IMR-90 (cell line): ENCODE measurements around the gene G6PC2. TPM values are rescaled to one million over a fixed set of nuclear protein-coding genes. Genes with fewer than 3 reads are reported as not detected.

Experiments used
- ATAC-seq: fragments of 200-7000 bp; cut with Tn5 transposase; 2 replicates; pipeline ENCODE4 v1.9.1; 2020; ENCODE audit warnings: low read depth, mild to moderate bottlenecking, moderate library complexity
- BruUV-seq: library from RNA; stranded (reverse); fragments of 400-500 nt; replicated peaks from 2 replicates; lab custom pipeline; 2021; lab: Mats Ljungman, UMichigan
- CTCF ChIA-PET: fragments of 300-600 bp; formaldehyde crosslinking; extraction: SDS; loops from one replicate; lab custom pipeline; 2021; ENCODE audit warnings: antibody characterized with exemption; lab: Yijun Ruan, JAX
- POLR2A ChIA-PET: fragments of 300-600 bp; sonication (Branson Sonifier 250); formaldehyde crosslinking; loops from one replicate; lab custom pipeline; 2022; ENCODE audit warnings: antibody characterized with exemption; ENCODE audit not compliant: unreplicated experiment; lab: Charles Lee
- DNase-seq: peaks from one replicate; pipeline ENCODE4 v3.0.0; 2013
- H2AFZ ChIP-seq: replicated peaks from 2 replicates; pipeline ENCODE3; 2013; ENCODE audit warnings: low read length, mild to moderate bottlenecking; ENCODE audit not compliant: poor library complexity
- H2AK5ac ChIP-seq: 2 replicates; pipeline ENCODE4 v1.6.1; 2013; ENCODE audit warnings: low read depth, low read length, inconsistent platforms
- H2AK9ac ChIP-seq: replicated peaks from 2 replicates; pipeline ENCODE3; 2013; ENCODE audit warnings: mild to moderate bottlenecking, low read depth, low read length, moderate library complexity; ENCODE audit not compliant: poor library complexity
- H2BK120ac ChIP-seq: 2 replicates; pipeline ENCODE4 v1.6.1; 2013; ENCODE audit warnings: low read depth, low read length, inconsistent platforms
- H2BK15ac ChIP-seq: 3 replicates; pipeline ENCODE4 v1.6.1; 2013; ENCODE audit warnings: low read depth, low read length, inconsistent platforms
- H2BK20ac ChIP-seq: 2 replicates; pipeline ENCODE4 v1.6.1; 2013; ENCODE audit warnings: low read depth, mild to moderate bottlenecking, inconsistent platforms, low read length, moderate library complexity
- H2BK5ac ChIP-seq: 2 replicates; pipeline ENCODE4 v1.6.1; 2013; ENCODE audit warnings: mild to moderate bottlenecking, low read depth, low read length, inconsistent platforms; ENCODE audit not compliant: poor library complexity, severe bottlenecking
- H3K14ac ChIP-seq: replicated peaks from 2 replicates; pipeline ENCODE4 v1.6.1; 2013; ENCODE audit warnings: low read depth, low read length, inconsistent platforms
- H3K18ac ChIP-seq: 2 replicates; pipeline ENCODE4 v1.6.1; 2013; ENCODE audit warnings: low read depth, low read length, control low read depth
- H3K23ac ChIP-seq: 2 replicates; pipeline ENCODE4 v1.6.1; 2013; ENCODE audit warnings: low read depth, low read length, inconsistent platforms
- H3K27ac ChIP-seq: 2 replicates; pipeline ENCODE4 v1.5.1; 2013; ENCODE audit warnings: mild to moderate bottlenecking, control low read depth, low read length; ENCODE audit not compliant: insufficient read depth
- H3K27me3 ChIP-seq: 2 replicates; pipeline ENCODE4 v1.6.1; 2013; ENCODE audit warnings: low read length; ENCODE audit not compliant: control insufficient read depth, insufficient read depth
- H3K36me3 ChIP-seq: 2 replicates; pipeline ENCODE4 v1.6.1; 2013; ENCODE audit warnings: low read length, mixed read lengths; ENCODE audit not compliant: control insufficient read depth, insufficient read depth
- H3K4ac ChIP-seq: 2 replicates; pipeline ENCODE4 v1.6.1; 2013; ENCODE audit warnings: low read depth, low read length, inconsistent platforms
- H3K4me1 ChIP-seq: 2 replicates; pipeline ENCODE4 v1.6.1; 2013; ENCODE audit warnings: low read length, mixed read lengths; ENCODE audit not compliant: control insufficient read depth, insufficient read depth
- H3K4me2 ChIP-seq: 2 replicates; pipeline ENCODE4 v1.6.1; 2013; ENCODE audit warnings: low read depth, mild to moderate bottlenecking, control low read depth, low read length, moderate library complexity
- H3K4me3 ChIP-seq: 2 replicates; pipeline ENCODE4 v1.5.1; 2013; ENCODE audit warnings: low read depth, mild to moderate bottlenecking, control low read depth, low read length, moderate library complexity; ENCODE audit not compliant: insufficient read depth
- H3K56ac ChIP-seq: 2 replicates; pipeline ENCODE4 v1.6.1; 2013; ENCODE audit warnings: low read length, inconsistent platforms; ENCODE audit not compliant: insufficient read depth; ENCODE audit errors: extremely low read depth
- H3K79me1 ChIP-seq, 2 experiments: 2 replicates each; pipeline ENCODE4 v1.6.1; 2013; ENCODE audit warnings: low read length in 2 of 2, inconsistent platforms in 1 of 2, low read depth in 1 of 2
- H3K9ac ChIP-seq: 2 replicates; pipeline ENCODE4 v1.6.1; 2013; ENCODE audit warnings: low read depth, low read length, control low read depth
- H3K9me1 ChIP-seq: 2 replicates; pipeline ENCODE4 v1.6.1; 2013; ENCODE audit warnings: low read length, inconsistent platforms; ENCODE audit not compliant: insufficient read depth
- H3K9me3 ChIP-seq: 2 replicates; pipeline ENCODE4 v1.6.1; 2013; ENCODE audit warnings: low read length; ENCODE audit not compliant: control insufficient read depth, insufficient read depth
- H4K20me1 ChIP-seq: 2 replicates; pipeline ENCODE4 v1.6.1; 2013; ENCODE audit warnings: low read length, inconsistent platforms; ENCODE audit not compliant: insufficient read depth
- H4K5ac ChIP-seq: 2 replicates; pipeline ENCODE4 v1.6.1; 2013; ENCODE audit warnings: mild to moderate bottlenecking, low read depth, low read length, control low read depth
- H4K8ac ChIP-seq, 2 experiments: 2 replicates each; pipeline ENCODE4 v1.6.1; 2013; ENCODE audit warnings: low read depth in 2 of 2, low read length in 2 of 2, control low read depth in 1 of 2, inconsistent platforms in 1 of 2
- H4K91ac ChIP-seq: 2 replicates; pipeline ENCODE4 v1.6.1; 2013; ENCODE audit warnings: low read depth, low read length, inconsistent platforms; ENCODE audit not compliant: insufficient read depth
- BHLHE40 ChIP-seq: fragments of 150-350 bp; IDR thresholded peaks from 2 replicates; pipeline ENCODE4 v1.6.1; 2016; ENCODE audit warnings: mild to moderate bottlenecking, low read depth, low read length
- FOS ChIP-seq: fragments of 150-350 bp; IDR thresholded peaks from 2 replicates; pipeline ENCODE4 v1.6.1; 2016; ENCODE audit warnings: low read depth, low read length
- MAFK ChIP-seq: IDR thresholded peaks from 2 replicates; pipeline ENCODE4 v1.6.1; 2012; ENCODE audit warnings: low read depth, low read length, improper control_type of control experiment
- MAZ ChIP-seq: IDR thresholded peaks from 2 replicates; pipeline ENCODE4 v1.6.1; 2012; ENCODE audit warnings: low read depth, mild to moderate bottlenecking, low read length, improper control_type of control experiment, moderate library complexity, borderline replicate concordance
- MXI1 ChIP-seq: IDR thresholded peaks from 2 replicates; pipeline ENCODE4 v1.6.1; 2012; ENCODE audit warnings: low read depth, mild to moderate bottlenecking, low read length, moderate library complexity, borderline replicate concordance
- POLR2A ChIP-seq: IDR thresholded peaks from 2 replicates; pipeline ENCODE4 v1.6.1; 2012; ENCODE audit warnings: mild to moderate bottlenecking, low read depth, low read length
- RAD21 ChIP-seq: IDR thresholded peaks from 2 replicates; pipeline ENCODE4 v1.6.1; 2012; ENCODE audit warnings: low read length, improper control_type of control experiment
- RFX5 ChIP-seq: IDR thresholded peaks from 2 replicates; pipeline ENCODE4 v1.8.0; 2012; ENCODE audit warnings: low read depth, mild to moderate bottlenecking, low read length, moderate library complexity
- USF2 ChIP-seq: fragments of 150-350 bp; IDR thresholded peaks from 2 replicates; pipeline ENCODE4 v1.6.1; 2017; ENCODE audit warnings: mild to moderate bottlenecking, antibody characterized with exemption, low read length, low read depth
- WGBS, 2 experiments: methylation state at CpG; one replicate each; pipeline versions ENCODE4 v1.1.5 to v1.1.7; 2013; ENCODE audit warnings: missing lambda C conversion rate in 2 of 2; ENCODE audit not compliant: insufficient read length in 1 of 2; ENCODE audit errors: extremely low coverage in 2 of 2; 5-methylcytosine and 5-hydroxymethylcytosine counted together
- dilution Hi-C: fragments of 300-500 bp; cut with HindIII; formaldehyde crosslinking; loops from one replicate; pipeline ENCODE4 v1.14.3; 2018; ENCODE audit warnings: low sequenced_read_pairs; ENCODE audit not compliant: unreplicated experiment
- in situ Hi-C: fragments of 300-500 bp; cut with MboI; formaldehyde crosslinking; loops from 3 replicates; pipeline ENCODE4 v1.14.3; 2019; ENCODE audit warnings: low sequenced_read_pairs, inconsistent platforms, mixed read lengths
- intact Hi-C: fragments of 100-400 bp; cut with micrococcal nuclease; formaldehyde crosslinking; loops from 2 replicates; pipeline ENCODE4 v1.10.0; 2022
- polyA plus RNA-seq, 3 experiments: library from polyadenylated mRNA; depleted of rRNA; stranded (reverse); fragments of >200 nt; gene quantifications; 2 replicates each; pipeline ENCODE4 v1.2.3, GENCODE V29; 2012; ENCODE audit warnings: low replicate concordance in 1 of 3
- total RNA-seq: library from RNA; depleted of rRNA; stranded (reverse); fragments of >200 nt; gene quantifications from 2 replicates; pipeline ENCODE4 v1.2.3, GENCODE V29; 2012
- TF ChIP-seq, protein P1 (sequence below): conservative IDR thresholded peaks from 2 replicates; pipeline ENCODE4 v1.5.1; 2012; ENCODE audit warnings: mild to moderate bottlenecking, low read depth, low read length, improper control_type of control experiment

The G6PC2 gene
- total and polyA plus RNA-seq, 2 of the 4 experiments (the other 2 are of a cell fraction), result not detected

DNA sequence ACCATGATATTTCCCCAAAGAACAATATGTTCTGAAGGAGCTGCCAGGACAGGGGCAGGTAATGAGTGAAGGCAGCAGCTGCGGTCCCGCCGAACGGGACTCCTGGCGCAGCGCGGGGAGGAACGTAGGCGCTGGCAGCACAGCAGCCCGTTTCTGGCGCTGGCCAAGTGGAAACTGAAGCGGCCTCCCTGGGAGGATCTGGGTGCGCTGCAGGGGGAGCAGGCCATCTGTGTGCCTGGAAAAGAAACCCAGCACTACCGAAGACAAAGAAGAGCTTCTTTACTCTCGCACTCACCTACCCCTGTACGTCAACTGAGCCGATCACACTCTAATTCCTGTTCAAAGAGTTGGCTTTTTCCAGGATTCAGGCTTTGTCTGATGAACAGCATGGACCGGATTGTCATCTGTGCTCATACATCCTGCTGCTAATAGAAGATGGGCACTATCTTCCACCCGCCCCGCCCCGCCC lies 11.8 kb downstream of the G6PC2 start:
- no peak overlapping the region for H2BK5ac ChIP-seq
- no peak overlapping the region for H2BK120ac ChIP-seq
- no peak overlapping the region for H3K14ac ChIP-seq
- TF ChIP-seq BHLHE40 (no peak), FOS (no peak), RAD21 (no peak), MAZ (no peak), MAFK (no peak), MXI1 (no peak), RFX5 (no peak), USF2 (no peak), POLR2A (no peak)
- TF ChIP-seq, protein P1, sequence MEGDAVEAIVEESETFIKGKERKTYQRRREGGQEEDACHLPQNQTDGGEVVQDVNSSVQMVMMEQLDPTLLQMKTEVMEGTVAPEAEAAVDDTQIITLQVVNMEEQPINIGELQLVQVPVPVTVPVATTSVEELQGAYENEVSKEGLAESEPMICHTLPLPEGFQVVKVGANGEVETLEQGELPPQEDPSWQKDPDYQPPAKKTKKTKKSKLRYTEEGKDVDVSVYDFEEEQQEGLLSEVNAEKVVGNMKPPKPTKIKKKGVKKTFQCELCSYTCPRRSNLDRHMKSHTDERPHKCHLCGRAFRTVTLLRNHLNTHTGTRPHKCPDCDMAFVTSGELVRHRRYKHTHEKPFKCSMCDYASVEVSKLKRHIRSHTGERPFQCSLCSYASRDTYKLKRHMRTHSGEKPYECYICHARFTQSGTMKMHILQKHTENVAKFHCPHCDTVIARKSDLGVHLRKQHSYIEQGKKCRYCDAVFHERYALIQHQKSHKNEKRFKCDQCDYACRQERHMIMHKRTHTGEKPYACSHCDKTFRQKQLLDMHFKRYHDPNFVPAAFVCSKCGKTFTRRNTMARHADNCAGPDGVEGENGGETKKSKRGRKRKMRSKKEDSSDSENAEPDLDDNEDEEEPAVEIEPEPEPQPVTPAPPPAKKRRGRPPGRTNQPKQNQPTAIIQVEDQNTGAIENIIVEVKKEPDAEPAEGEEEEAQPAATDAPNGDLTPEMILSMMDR, result no peak
- no peaks in the 10 kb centered on the region for H4K20me1 ChIP-seq
- peak overlapping the region; percentile 15 for H3K4me3 ChIP-seq
- WGBS, 2 experiments, result 37% methylated on average over 3 of the region's 21 CpGs; no CpG with 5 or more reads in 1 of the 2 experiments
- H3K79me1 ChIP-seq, result no peaks in the 10 kb centered on the region
- no peaks in the 10 kb centered on the region for H3K4me1 ChIP-seq
- H3K36me3 ChIP-seq, result no peaks in the 10 kb centered on the region
- H3K27ac ChIP-seq, result no peak overlapping the region
- no peaks in the 10 kb centered on the region for H3K9me1 ChIP-seq
- no TSS peak for BruUV-seq
- H3K56ac ChIP-seq, result no peak overlapping the region
- dilution Hi-C loops (no loop called here), intact Hi-C loops (loop anchor here (10.0 kb wide), 1 partner anchor 778 kb away; no protein-coding TSS in a partner anchor), in situ Hi-C loops (no loop called here)
- H2BK15ac ChIP-seq, result no peak overlapping the region
- H3K27me3 ChIP-seq, result peaks cover 16% of the 10 kb centered on the region
- 0 out of 2 replicates have a peak overlapping the region, but pooled peaks have one; percentile 41 for H3K9ac ChIP-seq
- H4K91ac ChIP-seq, result no peak overlapping the region
- H3K4me2 ChIP-seq, result peak overlapping the region; percentile 82
- H2BK20ac ChIP-seq, result no peak overlapping the region
- no peak overlapping the region for H2AK5ac ChIP-seq
- no peak overlapping the region for H3K4ac ChIP-seq
- DNase-seq (peak; percentile 4), ATAC-seq (peak; percentile 68)
- H4K8ac ChIP-seq, result no peak overlapping the region
- peak overlapping the region; percentile 19 for H2AFZ ChIP-seq
- CTCF ChIA-PET, result interaction anchor here (0.6 kb wide), 1 partner anchor 641 kb away, joined by 3 read pairs; no protein-coding TSS in a partner anchor
- no peak overlapping the region for H4K5ac ChIP-seq
- no peak overlapping the region for H3K23ac ChIP-seq
- no peak overlapping the region for H3K18ac ChIP-seq
- POLR2A ChIA-PET, result no interaction called here
- no peak overlapping the region for H2AK9ac ChIP-seq
- no peaks in the 10 kb centered on the region for H3K9me3 ChIP-seq
